Spleen (tissue), 11 donors: ENCODE measurements around the gene CLMP. TPM values are rescaled to one million over a fixed set of nuclear protein-coding genes. Genes with fewer than 3 reads are reported as not detected.

Experiments
- DNase-seq: peaks from one replicate; pipeline ENCODE4 v3.0.0-alpha.2; 2020
- H3K27ac ChIP-seq, 8 donors: fragments of 200-600 bp; sonication (generic) in 7 of 8; 1 replicate in 4 of 8; 2 replicates in 4 of 8; pipeline versions ENCODE4 v1.5.0 to v1.8.0; 2016 to 2021; ENCODE audit warnings: inconsistent platforms in 4 of 8, mild to moderate bottlenecking in 4 of 8, moderate library complexity in 1 of 8
- H3K27me3 ChIP-seq, 7 donors: fragments of 200-600 bp; sonication (generic) in 6 of 7; replicated peaks in 1 of 7; 1 replicate in 4 of 7; 2 replicates in 3 of 7; pipeline versions ENCODE4 v1.5.0 to v1.8.0; 2016 to 2021; ENCODE audit warnings: inconsistent platforms in 3 of 7, mild to moderate bottlenecking in 1 of 7
- H3K36me3 ChIP-seq, 6 donors: fragments of 200-600 bp; sonication (generic) in 5 of 6; 1 replicate in 4 of 6; 2 replicates in 2 of 6; pipeline versions ENCODE4 v1.5.0 to v1.8.0; 2016 to 2021; ENCODE audit warnings: inconsistent platforms in 2 of 6
- H3K4me1 ChIP-seq, 6 donors: fragments of 200-600 bp; sonication (generic) in 5 of 6; 1 replicate in 3 of 6; 2 replicates in 3 of 6; pipeline versions ENCODE4 v1.5.0 to v1.8.0; 2016 to 2021; ENCODE audit warnings: inconsistent platforms in 3 of 6
- H3K4me3 ChIP-seq, 8 donors: fragments of 200-600 bp; sonication (generic) in 7 of 8; 1 replicate in 4 of 8; 2 replicates in 4 of 8; pipeline versions ENCODE4 v1.5.0 to v1.8.0; 2016 to 2021; ENCODE audit warnings: inconsistent platforms in 4 of 8, mild to moderate bottlenecking in 4 of 8, moderate library complexity in 2 of 8
- H3K9me3 ChIP-seq, 8 donors: fragments of 200-600 bp; sonication (generic) in 7 of 8; 1 replicate in 4 of 8; 2 replicates in 4 of 8; pipeline versions ENCODE4 v1.5.0 to v1.8.0; 2016 to 2021; ENCODE audit warnings: inconsistent platforms in 4 of 8
- CTCF ChIP-seq, 11 experiments: fragments of 200-600 bp in 7 of 11; fragments of 450-650 bp in 4 of 11; sonication (generic) in 4 of 11; IDR thresholded peaks in 8 of 11; conservative IDR thresholded peaks in 3 of 11; 1 replicate in 7 of 11; 2 replicates in 4 of 11; pipeline versions ENCODE4 v1.4.0 to v1.8.0; 2016 to 2021; ENCODE audit warnings: antibody characterized with exemption in 11 of 11, inconsistent platforms in 4 of 11, mild to moderate bottlenecking in 1 of 11
- POLR2A ChIP-seq, 3 donors: fragments of 450-650 bp; IDR thresholded peaks; one replicate each; pipeline ENCODE4 v1.5.1; 2017; ENCODE audit warnings: antibody characterized with exemption in 3 of 3, mild to moderate bottlenecking in 1 of 3
- POLR2AphosphoS5 ChIP-seq, 3 donors: sonication (generic); formaldehyde crosslinking; IDR thresholded peaks; one replicate each; pipeline ENCODE4 v1.5.1; 2017; ENCODE audit warnings: antibody characterized with exemption in 3 of 3
- WGBS, 5 donors: extraction: QIAGEN DNeasy Blood & Tissue Kit in 3 of 5; methylation state at CpG; one replicate each; pipeline versions ENCODE4 v1.1.5 to v1.1.7; 2013 to 2018; 5-methylcytosine and 5-hydroxymethylcytosine counted together
- intact Hi-C: fragments of 100-400 bp; cut with DNase I; formaldehyde crosslinking; loops from one replicate; pipeline ENCODE4 v1.15.0; 2023; ENCODE audit warnings: low total_unique reads
- polyA plus RNA-seq, 3 donors: library from polyadenylated mRNA; stranded (reverse); fragments of 200-250 nt; gene quantifications; one replicate each; pipeline ENCODE4 v1.2.1, GENCODE V29; 2013
- total RNA-seq, 7 donors: library from RNA; depleted of rRNA in 3 of 7; stranded (reverse); fragments of >200 nt in 3 of 7; fragmentation: NEBNext Ultra II Directional in 4 of 7; extraction: Animal tissue kit (Norgen Biotek cat#: 25700) in 4 of 7; gene quantifications; one replicate each; pipeline versions ENCODE4 v1.1.0 to v1.2.1, GENCODE V29; 2016 to 2021
- donor health status: healthy with polysubstance abuse.
- donor health status: DM: no; HTN: no; CAD: no; lungs with moderate emphysema.
- donor health status: DM: no; HTN: no; CAD: no.
- donor health status: Bipolar disorder and iron deficiency.
- donor health status: healthy.
- donor health status: DM: no; HTN: no; CAD: no.
- donor health status: DM: yes; HTN: yes; CAD: no.

Gene CLMP
- total and polyA plus RNA-seq, 10 donors, result 3.1 to 36.5 (median 13.1) TPM

- 93 to 99% (median 94%) methylated on average over 5 of the region's 5 CpGs for WGBS, 5 donors
Observed at GRCh38 chr11:123085497-123085896, 109.6 kb downstream of the CLMP start.

GRCh38 chr11:123084454-123084853 lies 110.6 kb downstream of the CLMP start:
- intact Hi-C loops, result no loop called here

More at GRCh38 chr11:123085497-123085896, 109.6 kb downstream of the CLMP start:
- no peak for DNase-seq
- intact Hi-C loops, result no loop called here
- TF ChIP-seq POLR2A (IDR thresholded peaks at IDR 0.05), result no peak
- no peak for TF ChIP-seq POLR2AphosphoS5 (IDR thresholded peaks at IDR 0.05)
- no peak for TF ChIP-seq CTCF (IDR thresholded peaks at IDR 0.05 in 8 of 11, conservative IDR thresholded peaks at IDR 0.05 in 3 of 11)
- Histone ChIP-seq H3K9me3 (no peaks in the 10 kb centered on the region), H3K27me3 (no peaks in the 10 kb centered on the region), H3K36me3 (peaks cover 0 to 4% (median 0%) of the 10 kb centered on the region in 6 donors), H3K4me3 (no peak overlapping the region), H3K27ac (no peak overlapping the region), H3K4me1 (peaks cover 0 to 43% (median 19%) of the 10 kb centered on the region in 6 donors)

GRCh38 chr11:123083623-123084029 lies 111.4 kb downstream of the CLMP start:
- TF ChIP-seq CTCF (IDR thresholded peaks at IDR 0.05 in 8 of 11, conservative IDR thresholded peaks at IDR 0.05 in 3 of 11), result no peak
- no peak for TF ChIP-seq POLR2A (IDR thresholded peaks at IDR 0.05)
- peak in 1 of 3 donors; percentile 85 for TF ChIP-seq POLR2AphosphoS5 (IDR thresholded peaks at IDR 0.05)
- peak; percentile 73 for DNase-seq
- intact Hi-C loops, result no loop called here

More at GRCh38 chr11:123084454-123084853, 110.6 kb downstream of the CLMP start:
- peak; percentile 14 for DNase-seq
- Histone ChIP-seq H3K36me3 (peaks cover 0 to 4% (median 0%) of the 10 kb centered on the region in 6 donors), H3K4me1 (peaks cover 0 to 43% (median 19%) of the 10 kb centered on the region in 6 donors), H3K9me3 (no peaks in the 10 kb centered on the region), H3K4me3 (no peak overlapping the region), H3K27me3 (no peaks in the 10 kb centered on the region), H3K27ac (peak overlapping the region in 2 of 8 donors; percentile 57 to 66)
- 97 to 100% (median 98%) methylated on average over 7 of the region's 7 CpGs for WGBS, 5 donors
- no peak for TF ChIP-seq POLR2A (IDR thresholded peaks at IDR 0.05)
- TF ChIP-seq POLR2AphosphoS5 (IDR thresholded peaks at IDR 0.05), result no peak
- no peak for TF ChIP-seq CTCF (IDR thresholded peaks at IDR 0.05 in 8 of 11, conservative IDR thresholded peaks at IDR 0.05 in 3 of 11)

GRCh38 chr11:123082977-123083376 lies 112.1 kb downstream of the CLMP start:
- Histone ChIP-seq H3K9me3 (no peaks in the 10 kb centered on the region), H3K4me3 (no peak overlapping the region), H3K4me1 (peaks cover 0 to 38% (median 17%) of the 10 kb centered on the region in 6 donors), H3K27ac (peak overlapping the region in 7 of 8 donors; percentile 18 to 68 (median 32)), H3K36me3 (peaks cover 0 to 4% (median 0%) of the 10 kb centered on the region in 6 donors), H3K27me3 (no peaks in the 10 kb centered on the region)
- DNase-seq, result peak; percentile 19
- 65 to 76% (median 71%) methylated on average over 4 of the region's 4 CpGs for WGBS, 5 donors
- intact Hi-C loops, result no loop called here
- TF ChIP-seq POLR2A (IDR thresholded peaks at IDR 0.05) (no peak), POLR2AphosphoS5 (IDR thresholded peaks at IDR 0.05) (no peak), CTCF (IDR thresholded peaks at IDR 0.05 in 8 of 11, conservative IDR thresholded peaks at IDR 0.05 in 3 of 11) (no peak)

More at GRCh38 chr11:123083623-123084029, 111.4 kb downstream of the CLMP start:
- Histone ChIP-seq H3K4me1 (peaks cover 0 to 43% (median 19%) of the 10 kb centered on the region in 6 donors), H3K27me3 (no peaks in the 10 kb centered on the region), H3K4me3 (no peak overlapping the region), H3K27ac (peak overlapping the region in 6 of 8 donors; percentile 21 to 68 (median 44)), H3K9me3 (no peaks in the 10 kb centered on the region), H3K36me3 (peaks cover 0 to 4% (median 0%) of the 10 kb centered on the region in 6 donors)
- 37 to 62% (median 47%) methylated on average over 4 of the region's 4 CpGs for WGBS, 5 donors
